Cerebellar nuclear complex (tissue), 1 donor: ENCODE measurements around the gene PPP1R13B.
"Not testable (repeated sequence)": the region's sequence is repeated elsewhere in the genome, so short reads cannot be mapped to it uniquely, and the experiment has no call there.

Experiments used
- DNase-seq, 2 experiments: peaks; one replicate each; lab custom pipeline; 2025; lab: John Stamatoyannopoulos, UW

Gene PPP1R13B

DNA sequence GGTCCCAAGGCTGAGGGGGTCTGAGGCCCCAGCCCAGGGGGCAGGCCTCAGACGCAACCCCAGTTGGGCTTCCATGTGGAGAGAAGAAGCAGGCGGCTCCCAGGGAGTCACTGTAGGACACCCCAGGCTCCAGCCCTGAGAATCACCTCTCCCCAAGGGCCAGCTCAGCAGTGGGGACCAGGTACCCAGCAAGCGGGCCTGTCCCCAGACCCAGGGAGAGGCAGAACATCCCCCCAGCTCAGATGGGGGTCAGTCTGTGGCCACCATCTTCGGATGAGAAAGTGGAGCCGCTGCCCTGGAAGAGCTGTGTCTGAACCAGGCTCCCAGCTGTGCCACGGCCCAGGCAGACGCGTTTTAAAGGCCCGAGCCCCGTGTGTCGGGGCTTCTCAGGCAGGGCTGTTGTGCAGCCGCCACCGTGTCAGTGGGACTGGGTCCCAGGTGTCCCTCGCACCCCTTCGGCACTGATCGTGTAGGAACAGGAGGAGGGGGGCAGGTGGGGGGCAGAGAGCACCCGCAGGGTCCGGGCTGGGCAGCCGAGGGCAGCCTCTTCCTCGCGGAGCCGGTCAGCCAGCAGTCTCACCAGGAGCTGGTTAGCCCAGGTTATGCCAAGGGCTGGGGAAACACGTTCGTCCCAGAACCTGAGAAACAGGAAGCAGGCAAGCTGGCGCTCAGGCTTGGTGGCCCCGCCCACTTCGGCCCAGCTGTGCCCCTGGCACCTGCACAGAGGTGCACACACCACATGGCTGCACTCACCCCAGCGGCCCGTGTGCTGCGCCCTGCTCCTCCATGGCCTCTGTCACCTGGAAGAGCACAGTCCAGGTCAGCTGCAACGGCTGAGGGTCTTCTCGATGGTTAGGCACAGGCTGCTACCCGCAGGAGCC is 148.8 kb downstream of the PPP1R13B start:
- no peak for DNase-seq

GRCh38 chr14:103697603-103698379 is 149.6 kb downstream of the PPP1R13B start:
- no peak for DNase-seq

DNA sequence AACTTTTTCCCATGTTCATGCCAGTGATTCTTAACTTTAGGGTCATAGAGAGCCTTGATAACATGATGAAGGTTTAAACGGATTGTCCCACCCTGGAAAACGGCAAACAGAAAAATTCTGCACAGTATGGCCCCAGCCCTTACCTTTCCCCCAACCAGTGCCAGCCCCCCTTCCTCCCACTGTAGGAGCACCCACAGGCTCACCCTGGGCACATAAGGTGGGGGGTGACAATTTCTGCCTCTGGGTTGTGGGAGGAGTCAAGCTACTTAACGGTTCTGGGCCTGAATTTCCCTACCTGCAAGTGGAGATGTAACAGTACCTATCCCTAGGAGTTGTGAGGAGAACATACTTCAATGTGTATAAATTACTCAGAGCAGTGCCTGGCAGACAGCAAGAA is 150.2 kb downstream of the PPP1R13B start:
- no peak for DNase-seq

DNA sequence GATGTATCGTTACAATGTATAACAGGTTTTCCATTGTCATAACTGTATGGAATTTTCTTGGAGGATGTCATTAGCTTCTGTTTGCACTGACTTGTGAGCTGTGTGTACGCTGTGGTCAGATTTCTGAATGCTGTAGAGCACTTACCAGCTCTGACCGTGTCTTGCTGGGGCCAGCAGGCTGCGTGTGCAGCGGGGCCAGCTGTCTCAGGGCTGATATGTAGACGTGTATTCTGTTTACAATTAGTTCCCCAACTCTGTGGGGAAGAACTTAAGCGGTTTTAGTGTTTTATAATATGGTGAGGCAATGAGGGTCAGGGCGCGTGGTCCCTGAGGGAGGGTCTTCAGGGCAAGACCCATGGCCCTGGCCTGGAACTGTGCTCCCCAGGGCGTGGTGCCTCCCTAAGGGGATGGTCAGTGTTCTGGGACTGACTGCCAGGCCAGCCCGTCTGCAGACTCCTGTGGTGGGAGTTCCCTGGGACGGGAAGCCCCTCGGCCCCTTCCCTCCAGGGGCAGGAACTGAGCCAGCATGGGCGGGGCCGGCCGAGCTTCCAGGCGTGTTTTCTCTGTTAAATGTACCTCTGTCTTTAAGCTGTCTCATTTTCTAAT is 150.8 kb downstream of the PPP1R13B start:
- DNase-seq = no peak

GRCh38 chr14:103696070-103696402 is 151.3 kb downstream of the PPP1R13B start:
- no peak for DNase-seq

DNA sequence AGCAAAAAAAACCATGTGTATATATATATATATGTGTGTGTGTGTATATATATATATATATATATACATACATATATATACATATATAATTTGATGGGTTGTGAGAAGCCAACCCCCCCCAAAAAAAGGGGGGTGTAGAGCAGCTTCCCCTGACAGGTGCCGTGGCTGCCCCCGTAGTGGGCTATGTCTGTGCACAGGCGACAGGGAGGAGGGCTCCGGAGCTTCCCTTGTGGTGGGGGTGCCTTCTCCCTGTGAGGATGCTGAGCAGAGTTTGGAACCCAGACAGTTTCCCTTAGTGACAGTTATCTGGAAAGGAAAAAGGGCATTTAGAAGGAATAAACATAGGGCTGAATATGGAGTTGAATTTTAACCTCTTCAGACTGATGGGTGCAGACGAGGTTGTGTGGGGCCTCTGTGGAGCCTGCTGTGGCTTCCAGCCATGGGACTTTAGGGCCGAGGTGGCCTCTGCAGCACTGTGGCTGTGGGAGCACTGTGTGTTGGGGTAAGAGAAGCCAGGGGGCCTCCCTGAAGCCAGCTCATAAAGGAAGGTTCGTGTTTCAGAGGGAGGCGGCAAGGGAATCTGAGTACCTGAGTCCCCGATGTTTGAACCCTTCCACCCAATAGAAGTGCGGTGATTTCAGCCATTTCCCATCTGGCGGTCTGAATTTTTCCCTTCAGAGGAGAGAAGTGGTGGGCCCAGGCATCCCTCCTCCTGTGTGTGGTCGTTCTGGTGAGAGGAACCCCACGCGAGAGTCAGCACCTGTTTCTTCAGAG is 151.9 kb downstream of the PPP1R13B start:
- DNase-seq = no peak

GRCh38 chr14:103694572-103695026 is 152.8 kb downstream of the PPP1R13B start:
- no peak for DNase-seq

DNA sequence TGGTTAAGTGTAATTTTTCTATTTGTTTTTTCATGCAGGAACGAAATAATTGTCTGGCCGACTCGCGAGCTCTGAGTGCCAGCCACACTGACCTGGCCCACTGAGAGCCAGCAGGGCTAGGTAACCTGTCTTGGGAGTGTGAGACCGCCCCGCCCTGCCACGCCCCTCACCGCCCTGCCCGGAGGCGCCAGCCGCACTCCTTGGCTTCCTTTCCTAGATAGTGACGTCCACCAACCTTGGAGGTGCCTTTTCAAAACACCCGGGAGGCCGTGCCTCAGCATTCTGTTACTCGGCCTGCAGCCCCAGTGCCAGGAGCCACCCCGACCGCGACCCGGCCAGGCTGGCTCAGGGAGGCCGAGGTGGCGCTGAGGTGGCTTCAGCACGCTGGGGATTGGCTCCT is 153.9 kb downstream of the PPP1R13B start:
- DNase-seq = no peak

GRCh38 chr14:103692871-103693270 is 154.5 kb downstream of the PPP1R13B start:
- no peak for DNase-seq

- DNase-seq = no peak
Measured at GRCh38 chr14:103692159-103692558, 155.2 kb downstream of the PPP1R13B start.

DNA sequence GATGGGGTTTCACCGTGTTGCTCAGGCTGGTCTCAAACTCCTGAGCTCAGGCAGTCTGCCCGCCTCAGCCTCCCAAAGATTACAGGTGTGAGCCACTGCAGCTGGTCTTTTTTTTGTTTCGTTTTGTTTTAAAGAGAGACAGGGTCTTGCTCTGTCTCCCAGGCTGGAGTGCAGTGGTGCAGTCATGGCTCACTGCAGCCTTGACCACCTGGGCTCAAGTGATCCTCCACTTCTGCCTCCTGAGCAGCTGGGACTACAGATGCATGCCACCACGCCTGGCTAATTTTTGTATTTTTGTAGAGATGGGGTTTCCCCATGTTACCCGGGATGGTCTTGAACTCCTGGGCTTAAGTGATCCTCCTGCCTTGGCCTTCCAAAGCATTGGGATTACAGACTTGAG is 155.7 kb downstream of the PPP1R13B start:
- DNase-seq = not testable (repeated sequence)

DNA sequence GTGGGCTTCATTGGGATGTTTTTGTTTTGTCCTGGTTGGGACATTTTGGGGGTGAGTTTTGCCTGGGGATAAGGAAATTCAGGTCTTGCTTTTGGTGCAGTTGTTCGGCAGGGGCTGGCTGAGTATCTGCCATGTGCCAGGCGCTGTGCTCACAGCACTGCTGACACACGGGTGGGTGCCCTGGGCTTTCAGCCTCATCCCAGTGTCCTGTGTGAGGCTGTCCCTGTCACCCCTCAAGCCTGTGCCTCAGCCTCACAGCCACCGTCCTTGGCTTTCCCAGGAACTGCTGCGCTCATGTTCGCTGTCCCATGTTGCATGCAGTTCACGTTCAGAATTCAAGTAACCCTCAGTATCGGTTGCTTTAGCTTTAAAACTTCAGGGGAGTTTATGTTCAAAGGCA is 157.0 kb downstream of the PPP1R13B start:
- no peak for DNase-seq

- DNase-seq = no peak
Measured at GRCh38 chr14:103688906-103689902, 158.2 kb downstream of the PPP1R13B start.

- DNase-seq = no peak
Measured at GRCh38 chr14:103688441-103688840, 158.9 kb downstream of the PPP1R13B start.

DNA sequence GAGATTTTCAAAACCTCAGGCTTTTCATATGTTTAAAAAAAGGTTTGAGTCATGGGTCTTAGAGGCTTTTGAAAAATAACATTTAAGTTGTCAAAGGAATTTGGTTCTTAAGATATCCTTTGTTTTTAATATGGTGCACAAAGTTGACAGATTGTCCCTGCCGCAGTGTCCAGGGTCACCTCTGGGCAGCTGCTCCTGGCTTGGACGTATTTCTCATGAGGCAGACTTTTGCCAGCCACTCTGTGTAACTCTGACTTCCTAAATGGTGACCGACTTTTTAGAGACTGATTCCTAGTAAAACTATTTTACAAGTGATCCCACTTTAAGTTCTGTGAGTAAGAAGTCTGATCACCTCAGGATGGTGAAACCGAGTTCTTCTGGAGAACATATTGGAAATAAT is 159.7 kb downstream of the PPP1R13B start:
- no peak for DNase-seq

GRCh38 chr14:103686831-103687485 is 160.4 kb downstream of the PPP1R13B start:
- DNase-seq = no peak

DNA sequence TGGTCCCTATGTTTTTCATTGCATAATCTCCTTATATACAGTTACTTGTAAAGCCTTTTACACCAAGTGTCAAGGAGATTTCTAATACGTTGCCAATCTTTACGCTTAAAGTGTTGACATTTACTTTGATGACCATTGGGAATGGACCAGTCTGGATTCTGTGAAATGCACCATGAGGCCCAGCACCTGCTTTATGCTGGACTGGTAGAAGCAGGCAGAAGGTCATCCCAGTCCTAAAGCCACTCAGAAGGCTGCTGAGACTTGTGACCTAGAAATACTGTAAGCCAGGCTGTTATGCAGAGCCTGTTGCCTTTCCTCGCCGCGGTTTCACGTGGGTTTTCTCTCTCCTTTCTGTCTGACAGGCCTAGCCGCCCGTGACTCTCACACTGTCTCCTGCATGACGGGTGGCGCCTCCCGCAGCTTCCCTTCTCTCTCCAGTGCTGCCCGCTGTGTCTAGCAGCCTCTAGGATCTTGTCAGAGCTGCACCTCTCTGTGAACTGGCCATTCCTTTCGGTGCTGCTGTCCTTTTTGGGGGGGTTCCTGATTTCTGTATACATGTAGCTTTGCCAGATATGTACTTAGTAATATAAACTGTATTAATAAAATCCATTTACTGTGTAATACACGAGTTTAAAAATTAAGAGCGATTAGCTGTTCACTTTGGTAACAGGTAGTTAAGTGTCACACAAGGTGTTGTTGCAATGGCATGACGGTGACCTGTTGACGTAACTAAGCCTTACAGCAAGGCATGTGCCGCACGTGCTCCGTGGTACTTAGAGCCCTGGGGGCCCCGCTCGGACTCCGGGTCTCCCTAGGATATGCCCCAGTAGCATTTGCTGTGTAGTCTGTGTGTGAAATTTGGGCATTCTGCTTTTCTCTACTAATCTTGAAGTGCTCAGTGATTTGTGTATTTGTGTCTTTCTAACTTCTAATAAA is 161.8 kb downstream of the PPP1R13B start:
- no peak for DNase-seq

- DNase-seq = peak in 1 of 2 experiments; percentile 20
Measured at GRCh38 chr14:103684871-103685270, 162.5 kb downstream of the PPP1R13B start.

DNA sequence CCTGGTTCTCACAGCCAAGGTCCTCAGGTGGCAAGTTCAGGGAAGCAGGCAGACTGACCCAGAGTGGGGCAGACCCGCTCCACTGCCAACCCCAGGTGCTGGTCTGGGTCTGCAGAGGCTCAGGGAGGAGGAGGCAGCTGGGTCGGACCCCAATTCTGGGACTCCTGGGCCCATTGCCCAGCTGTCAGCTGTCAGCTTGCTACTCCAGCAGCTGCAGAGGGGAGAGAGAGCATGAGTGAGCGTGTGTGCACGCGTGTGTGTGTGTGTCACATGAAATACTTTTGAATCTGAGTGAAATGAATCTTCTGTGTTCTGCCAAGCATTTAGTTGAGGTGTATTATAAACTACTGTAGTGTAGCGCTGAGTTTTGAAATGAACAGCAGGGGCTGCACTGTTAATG is 162.9 kb downstream of the PPP1R13B start:
- no peak for DNase-seq
